GM21515 (cell line): Measurements from ENCODE around the gene TMEM19.
"Not testable (repeated sequence)": the region's sequence is repeated elsewhere in the genome, so short reads cannot be mapped to it uniquely, and the experiment has no call there.

Experiments used
- ATAC-seq: cut with Tn5 transposase; IDR thresholded peaks from one replicate; pipeline ENCODE4 v1.9.1; 2021; ENCODE audit not compliant: unreplicated experiment

TMEM19 gene

GRCh38 chr12:71664411-71665089 lies 21.3 kb upstream of the TMEM19 start:
- ATAC-seq: peak; percentile 13

- no peak for ATAC-seq
Measured at GRCh38 chr12:71665090-71665463, 20.8 kb upstream of the TMEM19 start.

GRCh38 chr12:71666259-71666658 lies 19.6 kb upstream of the TMEM19 start:
- no peak for ATAC-seq

GRCh38 chr12:71671311-71671710 lies 14.6 kb upstream of the TMEM19 start:
- ATAC-seq: no peak

GRCh38 chr12:71671816-71672215 lies 14.1 kb upstream of the TMEM19 start:
- no peak for ATAC-seq

GRCh38 chr12:71682466-71682865 lies 3.4 kb upstream of the TMEM19 start:
- no peak for ATAC-seq

GRCh38 chr12:71683633-71684032 lies 2.2 kb upstream of the TMEM19 start:
- ATAC-seq: no peak

GRCh38 chr12:71684081-71684480 lies 1.8 kb upstream of the TMEM19 start:
- ATAC-seq: no peak

- ATAC-seq: no peak
Measured at GRCh38 chr12:71685312-71685906, 473 bp upstream of the TMEM19 start.

- no peak for ATAC-seq
Measured at GRCh38 chr12:71686658-71687025, 760 bp downstream of the TMEM19 start.

GRCh38 chr12:71687172-71687571 lies 1.3 kb downstream of the TMEM19 start:
- not testable (repeated sequence) for ATAC-seq

- no peak for ATAC-seq
Measured at GRCh38 chr12:71688961-71689570, 3.2 kb downstream of the TMEM19 start.

- ATAC-seq: no peak
Measured at GRCh38 chr12:71691504-71692129, 5.7 kb downstream of the TMEM19 start.

- ATAC-seq: no peak
Measured at GRCh38 chr12:71693126-71693525, 7.2 kb downstream of the TMEM19 start.

GRCh38 chr12:71693651-71694050 lies 7.8 kb downstream of the TMEM19 start:
- peak; percentile 8 for ATAC-seq

GRCh38 chr12:71694099-71694820 lies 8.4 kb downstream of the TMEM19 start:
- peak; percentile 79 for ATAC-seq

- no peak for ATAC-seq
Measured at GRCh38 chr12:71695782-71696181, 9.9 kb downstream of the TMEM19 start.

GRCh38 chr12:71702181-71702580 lies 16.3 kb downstream of the TMEM19 start:
- ATAC-seq: not testable (repeated sequence)

- no peak for ATAC-seq
Measured at GRCh38 chr12:71702590-71702989, 16.7 kb downstream of the TMEM19 start.

GRCh38 chr12:71703206-71703605 lies 17.3 kb downstream of the TMEM19 start:
- ATAC-seq: no peak

- ATAC-seq: no peak
Measured at GRCh38 chr12:71704920-71705319, 19.0 kb downstream of the TMEM19 start.
